Peyer's patch (tissue), 4 donors: Measurements from ENCODE around the gene CETN3. TPM values are rescaled to one million over a fixed set of nuclear protein-coding genes. Genes with fewer than 3 reads are reported as not detected.

Experiments
- DNase-seq, 3 donors: peaks; one replicate each; pipeline ENCODE4 v3.0.0-alpha.2; 2017 to 2019
- H3K27ac ChIP-seq, 4 donors: fragments of 200-600 bp; sonication (generic); one replicate each; pipeline ENCODE4 v1.5.1; 2016 to 2019
- H3K27me3 ChIP-seq, 2 donors: fragments of 200-600 bp; sonication (generic); one replicate each; pipeline ENCODE4 v1.5.1; 2019
- H3K36me3 ChIP-seq, 3 donors: fragments of 200-600 bp; sonication (generic); one replicate each; pipeline ENCODE4 v1.5.1; 2016 to 2019
- H3K4me1 ChIP-seq, 4 donors: fragments of 200-600 bp; sonication (generic); one replicate each; pipeline ENCODE4 v1.5.1; 2016 to 2019
- H3K4me3 ChIP-seq, 4 donors: fragments of 200-600 bp; sonication (generic); 1 replicate in 3 of 4; 2 replicates in 1 of 4; pipeline ENCODE4 v1.5.1; 2016 to 2019; ENCODE audit warnings: mild to moderate bottlenecking in 1 of 4
- H3K9me3 ChIP-seq, 4 donors: fragments of 200-600 bp; sonication (generic); one replicate each; pipeline ENCODE4 v1.5.1; 2016 to 2019; ENCODE audit warnings: mild to moderate bottlenecking in 1 of 4
- CTCF ChIP-seq, 6 experiments: fragments of 450-650 bp in 4 of 6; fragments of 200-600 bp in 2 of 6; sonication (generic) in 1 of 6; IDR thresholded peaks; one replicate each; pipeline ENCODE4 v1.5.1; 2017 to 2019; ENCODE audit warnings: antibody characterized with exemption in 6 of 6, mild to moderate bottlenecking in 3 of 6, moderate library complexity in 1 of 6
- POLR2A ChIP-seq, 2 donors: fragments of 450-650 bp; IDR thresholded peaks; one replicate each; pipeline ENCODE4 v1.5.1; 2017; ENCODE audit warnings: antibody characterized with exemption in 2 of 2, mild to moderate bottlenecking in 2 of 2, moderate library complexity in 2 of 2
- total RNA-seq, 4 donors: library from RNA; depleted of rRNA; stranded (reverse); fragments of >200 nt; gene quantifications; one replicate each; pipeline ENCODE4 v1.1.0, GENCODE V29; 2016

Gene CETN3
- total RNA-seq, 4 donors from 2014 or later = 1.1 to 4.1 (median 2.9) TPM

- H3K27ac ChIP-seq = no peak overlapping the region
- H3K4me3 ChIP-seq = no peak overlapping the region
- H3K4me1 ChIP-seq = no peaks in the 10 kb centered on the region
- DNase-seq = peak in 2 of 3 donors; percentile 22 to 54
- H3K36me3 ChIP-seq = no peaks in the 10 kb centered on the region
- H3K27me3 ChIP-seq = no peaks in the 10 kb centered on the region
- no peaks in the 10 kb centered on the region for H3K9me3 ChIP-seq
- TF ChIP-seq CTCF (IDR thresholded peaks at IDR 0.05) (peak in 4 of 6 experiments; percentile 29 to 36 (median 33)), POLR2A (IDR thresholded peaks at IDR 0.05) (no peak)
Observed at GRCh38 chr5:90434116-90434714, 24.7 kb upstream of the CETN3 start.

GRCh38 chr5:90424245-90424644, 14.7 kb upstream of the CETN3 start:
- DNase-seq = no peak

GRCh38 chr5:90421136-90421535, 11.6 kb upstream of the CETN3 start:
- peak in 1 of 6 experiments; percentile 6 for TF ChIP-seq CTCF (IDR thresholded peaks at IDR 0.05)
- no peak for TF ChIP-seq POLR2A (IDR thresholded peaks at IDR 0.05)
- H3K36me3 ChIP-seq = no peaks in the 10 kb centered on the region
- no peak overlapping the region for H3K4me3 ChIP-seq
- no peaks in the 10 kb centered on the region for H3K9me3 ChIP-seq
- no peaks in the 10 kb centered on the region for H3K4me1 ChIP-seq
- H3K27me3 ChIP-seq = no peaks in the 10 kb centered on the region
- H3K27ac ChIP-seq = no peak overlapping the region
- DNase-seq = no peak

More at GRCh38 chr5:90424245-90424644, 14.7 kb upstream of the CETN3 start:
- TF ChIP-seq POLR2A (IDR thresholded peaks at IDR 0.05) = no peak
- TF ChIP-seq CTCF (IDR thresholded peaks at IDR 0.05) = no peak
- no peaks in the 10 kb centered on the region for H3K9me3 ChIP-seq
- no peak overlapping the region for H3K4me3 ChIP-seq
- H3K27me3 ChIP-seq = no peaks in the 10 kb centered on the region
- no peaks in the 10 kb centered on the region for H3K4me1 ChIP-seq
- no peak overlapping the region for H3K27ac ChIP-seq
- no peaks in the 10 kb centered on the region for H3K36me3 ChIP-seq

- no peaks in the 10 kb centered on the region for H3K4me1 ChIP-seq
- H3K4me3 ChIP-seq = no peak overlapping the region
- no peak overlapping the region for H3K27ac ChIP-seq
- TF ChIP-seq POLR2A (IDR thresholded peaks at IDR 0.05) (no peak), CTCF (IDR thresholded peaks at IDR 0.05) (no peak)
- DNase-seq = no peak
- H3K27me3 ChIP-seq = no peaks in the 10 kb centered on the region
- no peaks in the 10 kb centered on the region for H3K9me3 ChIP-seq
- no peaks in the 10 kb centered on the region for H3K36me3 ChIP-seq
Observed at GRCh38 chr5:90418214-90418613, 8.7 kb upstream of the CETN3 start.

GRCh38 chr5:90410178-90410762, 714 bp upstream of the CETN3 start:
- Histone ChIP-seq H3K9me3 (no peaks in the 10 kb centered on the region), H3K4me1 (peaks cover 0 to 10% (median 0%) of the 10 kb centered on the region in 4 donors), H3K27ac (peak overlapping the region; percentile 87 to 98 (median 94)), H3K4me3 (peak overlapping the region; percentile 54 to 89 (median 80)), H3K27me3 (no peaks in the 10 kb centered on the region), H3K36me3 (no peaks in the 10 kb centered on the region)
- no peak for DNase-seq
- TF ChIP-seq POLR2A (IDR thresholded peaks at IDR 0.05) (peak in 1 of 2 donors; percentile 1), CTCF (IDR thresholded peaks at IDR 0.05) (no peak)
